Spleen (tissue), 7 donors: ENCODE data around the gene CNGA2.

Experiments
- CTCF ChIP-seq, 11 experiments: fragments of 200-600 bp in 7 of 11; fragments of 450-650 bp in 4 of 11; sonication (generic) in 4 of 11; IDR thresholded peaks in 8 of 11; conservative IDR thresholded peaks in 3 of 11; 1 replicate in 7 of 11; 2 replicates in 4 of 11; pipeline versions ENCODE4 v1.4.0 to v1.8.0; 2016 to 2021; ENCODE audit warnings: antibody characterized with exemption in 11 of 11, inconsistent platforms in 4 of 11, mild to moderate bottlenecking in 1 of 11
- POLR2A ChIP-seq, 3 donors: fragments of 450-650 bp; IDR thresholded peaks; one replicate each; pipeline ENCODE4 v1.5.1; 2017; ENCODE audit warnings: antibody characterized with exemption in 3 of 3, mild to moderate bottlenecking in 1 of 3
- donor health status: DM: no; HTN: no; CAD: no; lungs with moderate emphysema.
- donor health status: DM: no; HTN: no; CAD: no.
- donor health status: DM: no; HTN: no; CAD: no.

GRCh38 chrX:151688695-151689094 lies 45.9 kb upstream of the CNGA2 start:
- TF ChIP-seq CTCF (IDR thresholded peaks at IDR 0.05 in 8 of 11, conservative IDR thresholded peaks at IDR 0.05 in 3 of 11) (no peak), POLR2A (IDR thresholded peaks at IDR 0.05) (no peak)
